K562 (cell line): ENCODE results near the gene RAPGEF5. TPM values are rescaled to one million over a fixed set of nuclear protein-coding genes. Genes with fewer than 3 reads are reported as not detected.

Experiments used
- ARNT ChIP-seq, 2 experiments: fragments of 450-650 bp; IDR thresholded peaks; 2 replicates each; pipeline ENCODE4 v1.6.1; 2016; ENCODE audit warnings: mild to moderate bottlenecking in 1 of 2
- BACH1 ChIP-seq: fragments of 200-800 bp; sonication (Bioruptor generic); IDR thresholded peaks from 2 replicates; pipeline ENCODE4 v1.6.1; 2016; ENCODE audit warnings: missing genetic modification characterization, missing compliant biosample characterization
- MBD1 ChIP-seq: fragments of 250-450 bp; sonication (Bioruptor Pico); IDR thresholded peaks from 2 replicates; pipeline ENCODE4 v1.8.0; 2022; ENCODE audit warnings: inconsistent platforms
- PCBP1 ChIP-seq: fragments of 200-400 bp; formaldehyde crosslinking; IDR thresholded peaks from 2 replicates; pipeline ENCODE4 v1.6.1; 2018; ENCODE audit warnings: mild to moderate bottlenecking, low read depth, low read length; ENCODE audit not compliant: poor library complexity, severe bottlenecking
- SMAD4 ChIP-seq: fragments of 250-450 bp; sonication (Bioruptor Pico); conservative IDR thresholded peaks from 2 replicates; pipeline ENCODE4 v1.8.0; 2021; ENCODE audit warnings: inconsistent platforms, mild to moderate bottlenecking, moderate library complexity
- SPI1 ChIP-seq: IDR thresholded peaks from 2 replicates; pipeline ENCODE4 v1.6.1; 2011; ENCODE audit warnings: low read depth, low read length, control low read depth, borderline replicate concordance
- SRSF9 ChIP-seq: fragments of 200-400 bp; formaldehyde crosslinking; IDR thresholded peaks from 2 replicates; pipeline ENCODE4 v1.6.1; 2017; ENCODE audit warnings: low read depth, low read length, borderline replicate concordance
- TRIM24 ChIP-seq, 2 experiments: fragments of 450-650 bp; IDR thresholded peaks; 2 replicates each; pipeline ENCODE4 v1.6.1; 2016
- ZBTB9 ChIP-seq: fragments of 450-650 bp; formaldehyde crosslinking; IDR thresholded peaks from 2 replicates; pipeline ENCODE4 v1.4.0; 2020; ENCODE audit warnings: mild to moderate bottlenecking, moderate library complexity
- ZNF253 ChIP-seq: fragments of 250-450 bp; sonication (Bioruptor Pico); conservative IDR thresholded peaks from 2 replicates; pipeline ENCODE4 v1.6.1; 2021; ENCODE audit warnings: mild to moderate bottlenecking
- ZNF444 ChIP-seq: fragments of 250-450 bp; sonication (Bioruptor Pico); IDR thresholded peaks from 2 replicates; pipeline ENCODE4 v1.4.0; 2020; ENCODE audit warnings: mild to moderate bottlenecking, moderate library complexity
- polyA plus RNA-seq, 8 experiments: library from polyadenylated mRNA; depleted of rRNA in 4 of 8; stranded (reverse) in 5 of 8; unstranded in 3 of 8; fragments of >200 nt; fragmentation: Nextera tagmentation in 2 of 8; fragmentation: Illumina TruSeq in 1 of 8; extraction: Ambion mirVana in 2 of 8; extraction: Trizol in 1 of 8; gene quantifications; 2 replicates each; pipeline versions ENCODE4 v1.2.1 to v1.2.3, GENCODE V29; 2011 to 2014; ENCODE audit warnings: inconsistent platforms in 1 of 8, missing spikeins in 1 of 8
- total RNA-seq, 7 experiments: library from RNA; depleted of rRNA in 6 of 7; stranded (reverse); fragments of >200 nt in 6 of 7; fragmentation: Illumina TruSeq in 2 of 7; extraction: Trizol in 2 of 7; gene quantifications; 2 replicates each; pipeline versions ENCODE4 v1.2.1 to v1.2.3, GENCODE V29; 2011 to 2021; ENCODE audit warnings: low replicate concordance in 1 of 7
- TF ChIP-seq, protein P1 (sequence below), 2 experiments: fragments of 450-650 bp in 1 of 2; sonication (generic) in 1 of 2; formaldehyde crosslinking in 1 of 2; IDR thresholded peaks; 2 replicates each; pipeline versions ENCODE4 v1.7.1 to v1.9.0; 2016 to 2022; ENCODE audit warnings: inconsistent platforms in 1 of 2, mild to moderate bottlenecking in 1 of 2, missing genetic modification reagents in 1 of 2

RAPGEF5 gene
- total and polyA plus RNA-seq, 9 of the 15 experiments (the other 6 are each of a cell fraction or from before 2014, with no cell fraction given) = 0.39 to 2.0 (median 1.1) TPM

DNA sequence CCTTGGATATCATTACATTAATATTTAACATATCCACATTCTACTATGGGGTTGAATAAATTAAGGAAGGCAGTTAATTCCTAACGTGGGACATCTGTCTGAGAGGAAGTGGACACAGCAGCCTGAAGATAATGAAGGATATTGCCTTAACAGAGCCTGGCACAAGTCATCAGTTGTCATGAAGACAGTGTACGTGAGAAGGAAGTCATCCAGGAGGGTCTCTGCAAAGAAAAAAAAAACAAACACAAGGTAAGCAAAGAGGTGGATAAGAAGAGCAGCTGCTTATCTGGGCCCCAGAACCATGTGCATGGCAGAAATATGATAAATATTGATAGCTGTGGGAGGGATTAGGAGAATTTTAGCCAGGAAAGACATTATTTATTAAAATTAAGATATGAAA, 190.0 kb downstream of the RAPGEF5 start (continued):
- peak; percentile 78; the same call in 1 of the 2 replicates for TF ChIP-seq SPI1
- no peak for TF ChIP-seq SRSF9
- TF ChIP-seq PCBP1 = no peak
- TF ChIP-seq, protein P1, sequence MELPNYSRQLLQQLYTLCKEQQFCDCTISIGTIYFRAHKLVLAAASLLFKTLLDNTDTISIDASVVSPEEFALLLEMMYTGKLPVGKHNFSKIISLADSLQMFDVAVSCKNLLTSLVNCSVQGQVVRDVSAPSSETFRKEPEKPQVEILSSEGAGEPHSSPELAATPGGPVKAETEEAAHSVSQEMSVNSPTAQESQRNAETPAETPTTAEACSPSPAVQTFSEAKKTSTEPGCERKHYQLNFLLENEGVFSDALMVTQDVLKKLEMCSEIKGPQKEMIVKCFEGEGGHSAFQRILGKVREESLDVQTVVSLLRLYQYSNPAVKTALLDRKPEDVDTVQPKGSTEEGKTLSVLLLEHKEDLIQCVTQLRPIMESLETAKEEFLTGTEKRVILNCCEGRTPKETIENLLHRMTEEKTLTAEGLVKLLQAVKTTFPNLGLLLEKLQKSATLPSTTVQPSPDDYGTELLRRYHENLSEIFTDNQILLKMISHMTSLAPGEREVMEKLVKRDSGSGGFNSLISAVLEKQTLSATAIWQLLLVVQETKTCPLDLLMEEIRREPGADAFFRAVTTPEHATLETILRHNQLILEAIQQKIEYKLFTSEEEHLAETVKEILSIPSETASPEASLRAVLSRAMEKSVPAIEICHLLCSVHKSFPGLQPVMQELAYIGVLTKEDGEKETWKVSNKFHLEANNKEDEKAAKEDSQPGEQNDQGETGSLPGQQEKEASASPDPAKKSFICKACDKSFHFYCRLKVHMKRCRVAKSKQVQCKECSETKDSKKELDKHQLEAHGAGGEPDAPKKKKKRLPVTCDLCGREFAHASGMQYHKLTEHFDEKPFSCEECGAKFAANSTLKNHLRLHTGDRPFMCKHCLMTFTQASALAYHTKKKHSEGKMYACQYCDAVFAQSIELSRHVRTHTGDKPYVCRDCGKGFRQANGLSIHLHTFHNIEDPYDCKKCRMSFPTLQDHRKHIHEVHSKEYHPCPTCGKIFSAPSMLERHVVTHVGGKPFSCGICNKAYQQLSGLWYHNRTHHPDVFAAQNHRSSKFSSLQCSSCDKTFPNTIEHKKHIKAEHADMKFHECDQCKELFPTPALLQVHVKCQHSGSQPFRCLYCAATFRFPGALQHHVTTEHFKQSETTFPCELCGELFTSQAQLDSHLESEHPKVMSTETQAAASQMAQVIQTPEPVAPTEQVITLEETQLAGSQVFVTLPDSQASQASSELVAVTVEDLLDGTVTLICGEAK (IDR thresholded peaks at IDR 0.05) = no peak
- TF ChIP-seq, protein P1 (CRISPR knock-in tag; IDR thresholded peaks at IDR 0.05) = no peak
- no peak for TF ChIP-seq MBD1 (CRISPR knock-in tag)
- TF ChIP-seq ZNF253 = no peak
- TF ChIP-seq SMAD4 = no peak
- TF ChIP-seq BACH1 = no peak
- no peak for TF ChIP-seq ZNF444 (CRISPR knock-in tag)
- peak; percentile 22 to 28; a peak in 2 of 4 replicates for TF ChIP-seq TRIM24 (IDR thresholded peaks at IDR 0.05)
- TF ChIP-seq ARNT (IDR thresholded peaks at IDR 0.05) = no peak
- TF ChIP-seq ZBTB9 = no peak
